KOPT-K1 (cell line): ENCODE measurements around the gene PCSK7.

Experiments used
- H3K27ac ChIP-seq: fragments of 200-600 bp; sonication (generic); 2 replicates; pipeline ENCODE4 v1.5.1; 2016; ENCODE audit warnings: antibody characterized with exemption, mild to moderate bottlenecking, low read depth, low read length; ENCODE audit not compliant: poor library complexity, severe bottlenecking
- H3K36me3 ChIP-seq: fragments of 200-600 bp; sonication (generic); 2 replicates; pipeline ENCODE4 v1.5.1; 2017; ENCODE audit warnings: antibody characterized with exemption, mild to moderate bottlenecking, low read length, moderate library complexity; ENCODE audit not compliant: insufficient read depth
- H3K9me3 ChIP-seq: fragments of 200-600 bp; sonication (generic); 2 replicates; pipeline ENCODE4 v1.5.1; 2017; ENCODE audit warnings: antibody characterized with exemption, low read length, mild to moderate bottlenecking; ENCODE audit not compliant: insufficient read depth, poor library complexity, severe bottlenecking

PCSK7 gene

GRCh38 chr11:117179048-117179999 lies 52.5 kb downstream of the PCSK7 start:
- peak overlapping the region; percentile 28 for H3K27ac ChIP-seq
- H3K36me3 ChIP-seq = no peaks in the 10 kb centered on the region

GRCh38 chr11:117178210-117179034 lies 53.5 kb downstream of the PCSK7 start, which contains the start of gene SIDT2:
SIDT2 (plus strand) TSS chr11:117178743; CDS start chr11:117179264, 521 bp downstream.
- Histone ChIP-seq H3K9me3 (no peaks in the 10 kb centered on the region), H3K36me3 (no peaks in the 10 kb centered on the region), H3K27ac (peak within 1 kb of the TSS; percentile 28)

More at GRCh38 chr11:117179048-117179999, 52.5 kb downstream of the PCSK7 start:
- no peaks in the 10 kb centered on the region for H3K9me3 ChIP-seq

- no peaks in the 10 kb centered on the region for H3K9me3 ChIP-seq
- peaks cover 4% of the 10 kb centered on the region; the same call in 1 of the 2 replicates for H3K36me3 ChIP-seq
- peak overlapping the region; percentile 28 for H3K27ac ChIP-seq
These were observed 54.2 kb downstream of the PCSK7 start for GRCh38 chr11:117177534-117178209.

GRCh38 chr11:117176186-117176585 lies 55.7 kb downstream of the PCSK7 start:
- Histone ChIP-seq H3K27ac (no peak overlapping the region), H3K36me3 (peaks cover 15% of the 10 kb centered on the region), H3K9me3 (no peaks in the 10 kb centered on the region)

- no peak overlapping the region for H3K27ac ChIP-seq
- no peaks in the 10 kb centered on the region for H3K9me3 ChIP-seq
- peaks cover 19% of the 10 kb centered on the region for H3K36me3 ChIP-seq
These were observed 56.1 kb downstream of the PCSK7 start for GRCh38 chr11:117175781-117176180.

- Histone ChIP-seq H3K9me3 (no peaks in the 10 kb centered on the region), H3K36me3 (peaks cover 26% of the 10 kb centered on the region), H3K27ac (no peak overlapping the region)
These were observed 56.8 kb downstream of the PCSK7 start for GRCh38 chr11:117175104-117175503.

- no peak overlapping the region for H3K27ac ChIP-seq
- no peaks in the 10 kb centered on the region for H3K9me3 ChIP-seq
- peaks cover 48% of the 10 kb centered on the region for H3K36me3 ChIP-seq
These were observed 59.0 kb downstream of the PCSK7 start for GRCh38 chr11:117172724-117173421.

GRCh38 chr11:117171404-117172061 lies 60.3 kb downstream of the PCSK7 start:
- Histone ChIP-seq H3K36me3 (peaks cover 61% of the 10 kb centered on the region), H3K9me3 (no peaks in the 10 kb centered on the region), H3K27ac (no peak overlapping the region)

- H3K27ac ChIP-seq = no peak overlapping the region
- peaks cover 67% of the 10 kb centered on the region for H3K36me3 ChIP-seq
- no peaks in the 10 kb centered on the region for H3K9me3 ChIP-seq
These were observed 60.9 kb downstream of the PCSK7 start for GRCh38 chr11:117171007-117171403.

GRCh38 chr11:117170210-117170609 lies 61.7 kb downstream of the PCSK7 start:
- peaks cover 74% of the 10 kb centered on the region for H3K36me3 ChIP-seq
- no peak overlapping the region for H3K27ac ChIP-seq
- H3K9me3 ChIP-seq = no peaks in the 10 kb centered on the region

- H3K9me3 ChIP-seq = no peaks in the 10 kb centered on the region
- no peak overlapping the region for H3K27ac ChIP-seq
- H3K36me3 ChIP-seq = peaks cover 79% of the 10 kb centered on the region
These were observed 62.1 kb downstream of the PCSK7 start for GRCh38 chr11:117169736-117170135.

- Histone ChIP-seq H3K27ac (no peak overlapping the region), H3K9me3 (no peaks in the 10 kb centered on the region), H3K36me3 (peaks cover 100% of the 10 kb centered on the region)
These were observed 65.4 kb downstream of the PCSK7 start for GRCh38 chr11:117166491-117166890.

- H3K27ac ChIP-seq = no peak overlapping the region
- no peaks in the 10 kb centered on the region for H3K9me3 ChIP-seq
- peaks cover 96% of the 10 kb centered on the region for H3K36me3 ChIP-seq
These were observed 71.0 kb downstream of the PCSK7 start for GRCh38 chr11:117160826-117161225.

GRCh38 chr11:117159892-117160291 lies 72.0 kb downstream of the PCSK7 start:
- no peak overlapping the region for H3K27ac ChIP-seq
- no peaks in the 10 kb centered on the region for H3K9me3 ChIP-seq
- peaks cover 96% of the 10 kb centered on the region for H3K36me3 ChIP-seq
